Activated T-cell treated with anti-CD3 and anti-CD28 coated beads, Interleukin-2, amount 50 U/mL, for 4 hours (primary cell): ENCODE measurements around the gene NRXN3. TPM values are rescaled to one million over a fixed set of nuclear protein-coding genes. Genes with fewer than 3 reads are reported as not detected.

Experiments used
- ATAC-seq, 2 donors: fragments of 200-7000 bp; cut with Tn5 transposase; one replicate each; pipeline ENCODE4 v1.10.0; 2021
- DNase-seq: peaks from one replicate; pipeline ENCODE4 v3.0.0-alpha.2; 2020
- H3K27me3 Mint-ChIP-seq: one replicate; pipeline ENCODE4 v1.8.0; 2021; ENCODE audit warnings: low read depth, mixed read lengths
- H3K36me3 Mint-ChIP-seq: one replicate; pipeline ENCODE4 v1.8.0; 2022; ENCODE audit warnings: mixed read lengths; ENCODE audit not compliant: insufficient read depth
- H3K4me1 Mint-ChIP-seq: one replicate; pipeline ENCODE4 v1.8.0; 2021; ENCODE audit warnings: low read depth, mixed read lengths
- H3K4me3 Mint-ChIP-seq: one replicate; pipeline ENCODE4 v1.8.0; 2021; ENCODE audit warnings: mild to moderate bottlenecking, moderate library complexity, mixed read lengths
- H3K9me3 Mint-ChIP-seq: one replicate; pipeline ENCODE4 v1.8.0; 2021; ENCODE audit warnings: mixed read lengths
- total RNA-seq, 3 donors: library from RNA; stranded (reverse); gene quantifications; one replicate each; pipeline ENCODE4 v1.2.1, GENCODE V29; 2021

NRXN3 gene
- total RNA-seq, 3 donors from 2014 or later = not detected

- no peak overlapping the region for H3K4me3 Mint-ChIP-seq
- H3K36me3 Mint-ChIP-seq = no peaks in the 10 kb centered on the region
- no peaks in the 10 kb centered on the region for H3K27me3 Mint-ChIP-seq
- DNase-seq (no peak), ATAC-seq (no peak)
- no peaks in the 10 kb centered on the region for H3K4me1 Mint-ChIP-seq
- no peaks in the 10 kb centered on the region for H3K9me3 Mint-ChIP-seq
Observed at GRCh38 chr14:79599239-79599638, 1429.1 kb downstream of the NRXN3 start.

- no peaks in the 10 kb centered on the region for H3K27me3 Mint-ChIP-seq
- H3K4me1 Mint-ChIP-seq = no peaks in the 10 kb centered on the region
- DNase-seq (no peak), ATAC-seq (no peak)
- H3K9me3 Mint-ChIP-seq = no peaks in the 10 kb centered on the region
- H3K4me3 Mint-ChIP-seq = no peak overlapping the region
- no peaks in the 10 kb centered on the region for H3K36me3 Mint-ChIP-seq
Observed at GRCh38 chr14:79600406-79600805, 1430.2 kb downstream of the NRXN3 start.

- H3K4me1 Mint-ChIP-seq = no peaks in the 10 kb centered on the region
- no peaks in the 10 kb centered on the region for H3K9me3 Mint-ChIP-seq
- no peaks in the 10 kb centered on the region for H3K27me3 Mint-ChIP-seq
- DNase-seq (no peak), ATAC-seq (no peak)
- H3K36me3 Mint-ChIP-seq = no peaks in the 10 kb centered on the region
- no peak overlapping the region for H3K4me3 Mint-ChIP-seq
Observed at GRCh38 chr14:79601579-79601978, 1431.4 kb downstream of the NRXN3 start.

- no peak overlapping the region for H3K4me3 Mint-ChIP-seq
- peaks cover 1% of the 10 kb centered on the region for H3K9me3 Mint-ChIP-seq
- DNase-seq (no peak), ATAC-seq (no peak)
- no peaks in the 10 kb centered on the region for H3K27me3 Mint-ChIP-seq
- no peaks in the 10 kb centered on the region for H3K4me1 Mint-ChIP-seq
- H3K36me3 Mint-ChIP-seq = no peaks in the 10 kb centered on the region
Observed at GRCh38 chr14:79602045-79602444, 1431.9 kb downstream of the NRXN3 start.

- H3K36me3 Mint-ChIP-seq = no peaks in the 10 kb centered on the region
- DNase-seq (no peak), ATAC-seq (no peak)
- no peaks in the 10 kb centered on the region for H3K27me3 Mint-ChIP-seq
- peaks cover 3% of the 10 kb centered on the region for H3K9me3 Mint-ChIP-seq
- H3K4me3 Mint-ChIP-seq = no peak overlapping the region
- no peaks in the 10 kb centered on the region for H3K4me1 Mint-ChIP-seq
Observed at GRCh38 chr14:79602742-79603141, 1432.6 kb downstream of the NRXN3 start.

GRCh38 chr14:79605849-79606248 lies 1435.7 kb downstream of the NRXN3 start:
- Mint-ChIP-seq H3K27me3 (no peaks in the 10 kb centered on the region), H3K4me3 (no peak overlapping the region), H3K4me1 (no peaks in the 10 kb centered on the region), H3K9me3 (peaks cover 8% of the 10 kb centered on the region), H3K36me3 (no peaks in the 10 kb centered on the region)
- ATAC-seq (no peak), DNase-seq (no peak)

- Mint-ChIP-seq H3K4me1 (no peaks in the 10 kb centered on the region), H3K36me3 (no peaks in the 10 kb centered on the region), H3K4me3 (no peak overlapping the region), H3K27me3 (no peaks in the 10 kb centered on the region), H3K9me3 (peaks cover 8% of the 10 kb centered on the region)
- ATAC-seq = no peak
- no peak for DNase-seq
Observed at GRCh38 chr14:79608446-79608845, 1438.3 kb downstream of the NRXN3 start.

- ATAC-seq (no peak), DNase-seq (no peak)
- peaks cover 4% of the 10 kb centered on the region for H3K9me3 Mint-ChIP-seq
- H3K27me3 Mint-ChIP-seq = no peaks in the 10 kb centered on the region
- H3K4me1 Mint-ChIP-seq = no peaks in the 10 kb centered on the region
- no peaks in the 10 kb centered on the region for H3K36me3 Mint-ChIP-seq
- no peak overlapping the region for H3K4me3 Mint-ChIP-seq
Observed at GRCh38 chr14:79613625-79614024, 1443.5 kb downstream of the NRXN3 start.

GRCh38 chr14:79614448-79614847 lies 1444.3 kb downstream of the NRXN3 start:
- Mint-ChIP-seq H3K27me3 (no peaks in the 10 kb centered on the region), H3K36me3 (no peaks in the 10 kb centered on the region), H3K9me3 (peaks cover 4% of the 10 kb centered on the region), H3K4me3 (no peak overlapping the region), H3K4me1 (no peaks in the 10 kb centered on the region)
- DNase-seq (no peak), ATAC-seq (no peak)

- no peaks in the 10 kb centered on the region for H3K36me3 Mint-ChIP-seq
Observed at GRCh38 chr14:79627058-79627457, 1456.9 kb downstream of the NRXN3 start.

GRCh38 chr14:79629411-79630287 lies 1459.5 kb downstream of the NRXN3 start:
- ATAC-seq = no peak
- H3K27me3 Mint-ChIP-seq = no peaks in the 10 kb centered on the region
- H3K9me3 Mint-ChIP-seq = peaks cover 5% of the 10 kb centered on the region
- H3K36me3 Mint-ChIP-seq = no peaks in the 10 kb centered on the region
- H3K4me3 Mint-ChIP-seq = no peak overlapping the region
- DNase-seq = no peak
- no peaks in the 10 kb centered on the region for H3K4me1 Mint-ChIP-seq

More at GRCh38 chr14:79627058-79627457, 1456.9 kb downstream of the NRXN3 start:
- Mint-ChIP-seq H3K27me3 (no peaks in the 10 kb centered on the region), H3K4me3 (no peak overlapping the region), H3K9me3 (peaks cover 8% of the 10 kb centered on the region), H3K4me1 (no peaks in the 10 kb centered on the region)
- ATAC-seq (no peak), DNase-seq (no peak)

GRCh38 chr14:79630288-79630960 lies 1460.3 kb downstream of the NRXN3 start:
- no peak for ATAC-seq
- Mint-ChIP-seq H3K4me1 (no peaks in the 10 kb centered on the region), H3K36me3 (no peaks in the 10 kb centered on the region)

GRCh38 chr14:79631276-79631675 lies 1461.1 kb downstream of the NRXN3 start:
- DNase-seq = no peak

More at GRCh38 chr14:79630288-79630960, 1460.3 kb downstream of the NRXN3 start:
- no peak for DNase-seq
- no peaks in the 10 kb centered on the region for H3K27me3 Mint-ChIP-seq
- H3K9me3 Mint-ChIP-seq = peaks cover 3% of the 10 kb centered on the region
- H3K4me3 Mint-ChIP-seq = no peak overlapping the region

GRCh38 chr14:79638672-79639266 lies 1468.6 kb downstream of the NRXN3 start:
- no peak overlapping the region for H3K4me3 Mint-ChIP-seq
- DNase-seq = no peak
- H3K36me3 Mint-ChIP-seq = no peaks in the 10 kb centered on the region
- no peaks in the 10 kb centered on the region for H3K4me1 Mint-ChIP-seq
- ATAC-seq = no peak
- no peaks in the 10 kb centered on the region for H3K9me3 Mint-ChIP-seq
- H3K27me3 Mint-ChIP-seq = no peaks in the 10 kb centered on the region

More at GRCh38 chr14:79631276-79631675, 1461.1 kb downstream of the NRXN3 start:
- Mint-ChIP-seq H3K4me1 (no peaks in the 10 kb centered on the region), H3K9me3 (no peaks in the 10 kb centered on the region), H3K27me3 (no peaks in the 10 kb centered on the region), H3K4me3 (no peak overlapping the region), H3K36me3 (no peaks in the 10 kb centered on the region)
- ATAC-seq = no peak
